Skeletal muscle tissue (tissue), 4 donors: ENCODE results near the gene ARHGAP8. TPM values are rescaled to one million over a fixed set of nuclear protein-coding genes. Genes with fewer than 3 reads are reported as not detected.
"Not testable (repeated sequence)": the region's sequence is repeated elsewhere in the genome, so short reads cannot be mapped to it uniquely, and the experiment has no call there.

Experiments
- H3K27ac ChIP-seq: one replicate; pipeline ENCODE4 v1.7.0; 2013; ENCODE audit warnings: mild to moderate bottlenecking, low read depth, low read length, inconsistent platforms
- H3K27me3 ChIP-seq, 3 donors: one replicate each; pipeline ENCODE4 v1.7.0; 2013; ENCODE audit warnings: low read length in 3 of 3; ENCODE audit not compliant: control insufficient read depth in 3 of 3, insufficient read depth in 3 of 3
- H3K36me3 ChIP-seq, 3 donors: one replicate each; pipeline ENCODE4 v1.7.0; 2013; ENCODE audit warnings: low read length in 3 of 3; ENCODE audit not compliant: control insufficient read depth in 3 of 3, insufficient read depth in 3 of 3
- H3K4me1 ChIP-seq, 3 donors: one replicate each; pipeline ENCODE4 v1.7.0; 2013; ENCODE audit warnings: low read length in 3 of 3, mild to moderate bottlenecking in 3 of 3; ENCODE audit not compliant: control insufficient read depth in 3 of 3, insufficient read depth in 3 of 3
- H3K4me3 ChIP-seq, 3 donors: one replicate each; pipeline ENCODE4 v1.7.0; 2013; ENCODE audit warnings: low read length in 3 of 3
- H3K9ac ChIP-seq, 3 donors: one replicate each; pipeline ENCODE4 v1.7.0; 2013; ENCODE audit warnings: low read length in 3 of 3, mild to moderate bottlenecking in 3 of 3, moderate library complexity in 2 of 3, low read depth in 1 of 3
- H3K9me3 ChIP-seq, 3 donors: one replicate each; pipeline ENCODE4 v1.7.0; 2013; ENCODE audit warnings: low read length in 3 of 3; ENCODE audit not compliant: control insufficient read depth in 3 of 3
- total RNA-seq: library from RNA; depleted of rRNA; stranded (reverse); fragments of >200 nt; gene quantifications from one replicate; pipeline ENCODE4 v1.2.3, GENCODE V29; 2014
- donor health status: Osteomylitis.

Gene ARHGAP8
- total RNA-seq, 1 donor from 2014 or later: 0.52 TPM

GRCh38 chr22:44737406-44738346 lies 14.7 kb upstream of the ARHGAP8 start:
- no peaks in the 10 kb centered on the region for H3K36me3 ChIP-seq
- no peak overlapping the region for H3K9ac ChIP-seq
- H3K27me3 ChIP-seq: peaks cover 10 to 36% (median 35%) of the 10 kb centered on the region in 3 donors
- H3K9me3 ChIP-seq: no peaks in the 10 kb centered on the region
- H3K4me3 ChIP-seq: no peak overlapping the region
- no peaks in the 10 kb centered on the region for H3K4me1 ChIP-seq
- H3K27ac ChIP-seq: no peak overlapping the region

DNA sequence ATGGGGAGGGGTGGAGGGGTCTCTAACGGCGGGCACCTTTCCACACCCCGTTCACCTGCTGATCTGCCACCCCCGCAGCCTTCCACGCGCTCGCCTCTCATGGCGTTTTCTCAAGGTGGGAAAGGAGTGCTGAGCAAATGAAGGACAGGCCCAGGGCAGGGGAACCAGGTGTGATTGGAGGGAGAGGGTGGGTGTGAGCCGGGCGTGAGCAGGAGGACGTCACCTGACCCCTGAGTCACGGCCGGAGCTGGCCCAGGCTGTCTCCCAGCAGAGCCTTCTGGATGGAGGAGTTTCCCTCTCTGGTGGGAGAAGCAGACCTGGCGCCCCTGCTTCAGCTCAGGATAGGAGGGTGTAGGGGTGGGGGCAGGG lies 14.0 kb upstream of the ARHGAP8 start:
- no peaks in the 10 kb centered on the region for H3K36me3 ChIP-seq
- H3K4me1 ChIP-seq: no peaks in the 10 kb centered on the region
- no peak overlapping the region for H3K9ac ChIP-seq
- peaks cover 14 to 42% (median 40%) of the 10 kb centered on the region in 3 donors for H3K27me3 ChIP-seq
- H3K9me3 ChIP-seq: peaks cover 0 to 2% (median 0%) of the 10 kb centered on the region in 3 donors
- H3K4me3 ChIP-seq: no peak overlapping the region
- no peak overlapping the region for H3K27ac ChIP-seq

DNA sequence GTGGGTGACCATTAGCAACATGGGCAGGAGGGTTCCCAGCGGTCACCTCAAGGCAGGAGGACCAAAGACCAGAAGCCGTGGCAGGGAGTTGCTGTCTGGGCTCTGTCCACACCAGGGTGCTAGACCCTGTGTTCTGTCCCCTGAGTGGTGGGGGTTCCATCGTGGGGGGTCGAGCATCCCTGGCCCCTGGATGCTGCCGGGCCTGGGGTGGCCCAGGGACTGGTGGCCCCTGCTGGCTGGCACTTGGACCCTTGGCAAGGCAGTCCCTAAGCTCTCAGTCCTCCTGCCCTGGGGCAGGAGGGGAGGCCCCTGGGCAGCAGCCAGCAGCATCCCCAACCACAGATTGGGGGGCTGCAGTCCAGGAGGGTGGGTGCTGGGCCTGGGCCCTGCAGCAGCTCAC lies 13.4 kb upstream of the ARHGAP8 start:
- H3K4me1 ChIP-seq: no peaks in the 10 kb centered on the region
- H3K4me3 ChIP-seq: no peak overlapping the region
- H3K9me3 ChIP-seq: peaks cover 0 to 3% (median 0%) of the 10 kb centered on the region in 3 donors
- peaks cover 17 to 49% (median 44%) of the 10 kb centered on the region in 3 donors for H3K27me3 ChIP-seq
- no peak overlapping the region for H3K27ac ChIP-seq
- H3K9ac ChIP-seq: no peak overlapping the region
- no peaks in the 10 kb centered on the region for H3K36me3 ChIP-seq

GRCh38 chr22:44739666-44740065 lies 12.7 kb upstream of the ARHGAP8 start:
- not testable (repeated sequence) for H3K4me1 ChIP-seq, H3K36me3 ChIP-seq, H3K4me3 ChIP-seq, H3K9ac ChIP-seq, H3K27ac ChIP-seq, H3K9me3 ChIP-seq
- peaks cover 17 to 50% (median 44%) of the 10 kb centered on the region in 3 donors for H3K27me3 ChIP-seq

GRCh38 chr22:44740307-44740706 lies 12.1 kb upstream of the ARHGAP8 start:
- no peaks in the 10 kb centered on the region for H3K4me1 ChIP-seq
- H3K9me3 ChIP-seq: peaks cover 0 to 3% (median 0%) of the 10 kb centered on the region in 3 donors
- no peaks in the 10 kb centered on the region for H3K36me3 ChIP-seq
- peaks cover 22 to 55% (median 46%) of the 10 kb centered on the region in 3 donors for H3K27me3 ChIP-seq
- no peak overlapping the region for H3K4me3 ChIP-seq
- H3K27ac ChIP-seq: no peak overlapping the region
- no peak overlapping the region for H3K9ac ChIP-seq

DNA sequence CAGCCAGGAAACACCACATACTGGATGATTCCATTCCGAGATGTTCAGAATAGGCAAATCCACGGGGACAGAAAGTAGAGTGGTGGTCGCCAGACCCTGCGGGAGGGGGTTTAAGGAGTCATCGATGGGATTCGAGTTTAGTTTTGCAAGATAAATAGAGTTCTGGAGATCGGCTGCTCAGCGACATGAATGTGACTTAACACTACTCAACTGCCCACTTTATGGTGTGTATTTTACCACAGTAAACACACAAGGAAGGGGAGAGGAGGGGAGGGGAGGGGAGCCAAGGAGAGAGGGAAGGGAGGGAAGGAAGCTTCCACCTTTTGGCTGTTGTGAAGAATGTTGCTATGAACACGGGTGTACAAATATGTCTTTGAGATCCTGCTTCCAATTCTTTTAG lies 10.4 kb upstream of the ARHGAP8 start:
- peaks cover 24 to 49% (median 44%) of the 10 kb centered on the region in 3 donors for H3K27me3 ChIP-seq
- H3K9ac ChIP-seq: no peak overlapping the region
- no peak overlapping the region for H3K27ac ChIP-seq
- H3K4me1 ChIP-seq: no peaks in the 10 kb centered on the region
- no peak overlapping the region for H3K4me3 ChIP-seq
- H3K36me3 ChIP-seq: no peaks in the 10 kb centered on the region
- H3K9me3 ChIP-seq: peaks cover 0 to 3% (median 0%) of the 10 kb centered on the region in 3 donors

GRCh38 chr22:44743247-44743646 lies 9.1 kb upstream of the ARHGAP8 start:
- Histone ChIP-seq H3K9ac (no peak overlapping the region), H3K9me3 (peaks cover 0 to 3% (median 0%) of the 10 kb centered on the region in 3 donors), H3K4me1 (no peaks in the 10 kb centered on the region), H3K27me3 (peaks cover 18 to 42% (median 34%) of the 10 kb centered on the region in 3 donors), H3K4me3 (no peak overlapping the region), H3K27ac (no peak overlapping the region), H3K36me3 (no peaks in the 10 kb centered on the region)

DNA sequence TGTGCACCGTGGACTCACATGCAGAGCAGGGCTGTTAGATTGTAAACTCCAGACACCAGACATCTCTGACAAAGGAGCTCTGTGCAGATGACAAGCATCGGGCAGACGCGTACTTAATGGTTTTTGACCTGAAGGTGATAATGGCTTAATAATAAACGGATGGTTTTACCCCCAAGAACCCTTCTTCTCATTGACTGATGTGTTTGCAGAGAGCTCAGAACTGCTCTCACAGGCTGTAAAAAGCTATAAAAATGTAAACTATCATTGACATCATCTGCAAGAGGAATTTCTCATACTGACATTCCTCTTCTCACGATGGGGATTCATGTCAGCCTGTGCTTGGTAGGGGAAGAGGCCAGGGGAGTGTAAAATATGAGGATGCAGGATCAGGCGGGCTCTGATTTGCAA lies 8.6 kb upstream of the ARHGAP8 start:
- no peaks in the 10 kb centered on the region for H3K4me1 ChIP-seq
- peaks cover 0 to 3% (median 0%) of the 10 kb centered on the region in 3 donors for H3K9me3 ChIP-seq
- H3K27me3 ChIP-seq: peaks cover 18 to 40% (median 28%) of the 10 kb centered on the region in 3 donors
- H3K27ac ChIP-seq: no peak overlapping the region
- H3K36me3 ChIP-seq: no peaks in the 10 kb centered on the region
- H3K9ac ChIP-seq: no peak overlapping the region
- H3K4me3 ChIP-seq: no peak overlapping the region

DNA sequence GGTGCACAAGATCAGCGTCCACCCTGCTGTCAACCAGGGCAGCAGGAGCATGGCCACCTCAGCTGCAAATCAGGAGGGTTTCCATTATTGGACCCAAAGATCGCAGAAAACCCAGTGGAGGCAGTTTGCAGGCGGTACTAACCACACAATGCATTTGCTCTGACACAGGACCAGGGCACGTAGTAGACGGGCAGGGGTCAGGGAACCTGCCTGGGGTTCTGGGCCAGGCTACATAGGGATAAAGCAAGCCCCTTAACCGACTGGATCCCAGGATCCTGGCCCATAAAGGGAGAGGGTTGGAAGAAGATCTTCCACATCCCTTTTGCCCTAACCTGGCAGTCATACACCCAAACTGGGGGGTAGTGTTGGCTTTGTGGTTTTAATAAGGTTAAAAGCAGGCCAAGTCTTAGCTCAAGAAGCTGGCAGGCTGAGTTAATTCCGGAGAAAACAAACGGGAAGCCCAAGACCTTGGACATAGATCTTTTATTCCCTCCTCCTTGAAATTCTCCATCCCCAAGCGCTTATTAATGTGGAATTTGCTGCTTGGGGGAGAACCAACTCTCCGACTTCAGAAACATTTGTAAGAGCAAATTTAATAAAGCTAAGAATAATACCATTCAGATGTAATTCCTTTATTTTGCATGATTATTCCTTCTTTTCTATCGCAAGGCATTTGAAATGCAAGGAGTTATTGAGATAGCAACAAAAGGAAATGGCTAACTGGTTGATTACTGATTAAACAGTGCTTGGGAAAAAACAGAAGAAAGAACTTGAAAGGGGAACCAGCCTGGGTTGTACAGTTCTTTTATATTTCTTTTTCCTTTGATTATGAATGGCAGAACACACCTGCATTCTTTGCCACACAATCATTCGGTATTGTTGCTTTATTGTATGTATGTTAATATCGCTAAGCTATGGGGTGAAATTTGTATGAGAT lies 6.3 kb upstream of the ARHGAP8 start:
- Histone ChIP-seq H3K27me3 (peaks cover 25 to 38% (median 29%) of the 10 kb centered on the region in 3 donors), H3K9ac (no peak overlapping the region), H3K36me3 (no peaks in the 10 kb centered on the region), H3K4me1 (no peaks in the 10 kb centered on the region), H3K27ac (no peak overlapping the region), H3K4me3 (no peak overlapping the region), H3K9me3 (peaks cover 0 to 3% (median 0%) of the 10 kb centered on the region in 3 donors)
